AG10803 (cell line): ENCODE data around the gene MAP6.

Experiments used
- DNase-seq: peaks from one replicate; pipeline ENCODE4 v3.0.0; 2010; ENCODE audit warnings: low read depth
- H3K4me3 ChIP-seq: 2 replicates; pipeline ENCODE4 v1.5.1; 2011; ENCODE audit warnings: mild to moderate bottlenecking, low read length, control low read depth
- CTCF ChIP-seq: conservative IDR thresholded peaks from 2 replicates; pipeline ENCODE4 v1.5.1; 2011; ENCODE audit warnings: mild to moderate bottlenecking, low read length, control low read depth, inconsistent platforms

Gene MAP6

GRCh38 chr11:75679566-75679965 lies 10.7 kb upstream of the MAP6 start:
- no peak overlapping the region for H3K4me3 ChIP-seq
- no peak for DNase-seq
- TF ChIP-seq CTCF: no peak

DNA sequence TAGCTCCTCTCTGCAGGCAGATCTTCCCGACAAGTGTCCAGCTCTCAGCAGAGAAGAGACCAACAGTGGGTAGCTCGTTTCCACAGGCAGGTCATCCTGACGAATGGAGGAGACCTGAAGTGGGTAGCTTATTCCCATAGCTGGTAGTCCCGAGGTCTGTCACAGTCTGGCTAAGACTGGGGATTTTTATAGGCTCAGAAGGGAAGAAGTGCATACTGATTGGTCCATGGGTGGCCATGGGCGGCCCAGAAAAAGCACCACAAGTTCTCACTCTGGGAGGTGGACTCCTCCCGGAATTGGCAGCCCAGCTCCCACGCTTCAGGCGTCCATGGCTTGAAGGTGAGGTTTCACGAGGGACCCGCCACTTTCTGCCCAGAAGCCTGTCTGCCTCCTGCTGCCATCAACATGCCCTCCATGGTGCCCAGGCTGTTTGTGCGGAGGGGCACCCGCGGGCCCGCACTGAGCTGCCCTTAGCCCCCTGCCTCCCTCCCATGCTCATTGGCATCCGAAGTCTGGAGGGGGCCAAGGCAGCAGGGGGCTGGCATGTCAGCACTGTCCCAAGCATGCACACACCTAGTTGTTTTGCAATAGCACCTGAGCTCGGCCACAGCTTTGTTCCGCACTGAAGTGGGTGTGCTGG lies 9.9 kb upstream of the MAP6 start:
- no peak for TF ChIP-seq CTCF
- DNase-seq: no peak
- no peak overlapping the region for H3K4me3 ChIP-seq

GRCh38 chr11:75677909-75678308 lies 9.1 kb upstream of the MAP6 start:
- no peak overlapping the region for H3K4me3 ChIP-seq
- no peak for TF ChIP-seq CTCF
- DNase-seq: no peak

- no peak for TF ChIP-seq CTCF
- DNase-seq: no peak
- H3K4me3 ChIP-seq: no peak overlapping the region
Observed at GRCh38 chr11:75677275-75677674, 8.4 kb upstream of the MAP6 start.

DNA sequence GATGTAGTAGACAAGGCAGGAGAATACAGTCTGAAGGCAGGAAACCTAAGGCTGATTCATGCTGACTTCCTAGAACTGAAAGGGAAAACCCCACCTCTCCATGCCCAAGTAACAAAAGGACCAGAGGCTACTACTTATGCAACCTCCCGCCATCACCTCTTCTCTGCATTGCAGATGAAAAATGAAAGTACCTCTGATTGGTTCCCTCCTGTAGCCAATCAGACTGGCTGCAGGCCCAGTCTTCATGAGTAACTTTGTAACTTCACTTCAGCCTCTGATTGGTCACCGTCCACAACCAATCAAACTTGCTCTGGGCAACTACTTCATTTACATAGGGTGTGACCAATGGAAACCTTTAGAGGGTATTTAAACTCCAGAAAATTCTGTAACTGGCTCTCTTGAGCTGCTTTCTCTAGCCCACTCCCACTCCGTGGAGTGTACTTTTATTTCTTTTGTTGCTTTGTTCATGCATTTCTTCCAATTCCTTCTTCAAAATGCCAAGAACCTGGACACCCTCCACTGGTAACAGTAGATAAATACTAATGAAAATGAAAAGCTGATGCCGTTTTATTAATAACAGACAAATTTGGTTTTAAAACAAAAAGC lies 5.2 kb upstream of the MAP6 start:
- no peak for TF ChIP-seq CTCF
- no peak overlapping the region for H3K4me3 ChIP-seq
- DNase-seq: peak; percentile 53

DNA sequence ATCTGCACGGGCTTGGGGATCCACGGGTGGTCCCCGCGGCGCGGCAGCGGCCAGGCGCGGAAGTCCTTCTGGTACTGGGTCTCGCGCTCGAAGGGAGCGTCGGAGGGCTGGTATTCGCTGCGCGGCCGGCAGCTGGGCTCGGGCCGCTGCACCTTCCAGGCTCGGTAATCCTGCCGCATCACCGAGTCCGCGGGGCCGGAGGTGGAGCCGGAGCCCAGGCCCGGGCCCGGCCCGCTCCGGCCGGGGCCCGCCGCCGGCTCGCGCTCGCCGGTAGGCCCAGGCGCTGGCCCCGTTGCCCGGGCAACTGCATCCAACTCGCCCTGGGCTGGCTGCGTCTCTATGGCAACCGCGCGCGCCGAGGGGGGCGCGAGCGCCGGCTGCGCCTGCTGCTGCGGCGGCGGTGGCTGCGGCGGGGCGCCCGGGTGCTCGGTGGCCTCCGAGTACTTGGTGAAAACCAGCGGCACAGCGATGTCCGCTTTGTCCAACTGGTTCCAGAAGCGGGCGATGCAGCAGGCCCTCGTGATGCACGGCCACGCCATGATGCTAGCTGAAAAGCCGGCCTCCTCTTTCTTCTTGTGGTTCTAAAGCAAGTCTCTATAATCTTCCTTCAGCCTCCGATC lies 897 bp downstream of the MAP6 start:
- peak; percentile 51 for DNase-seq
- peak overlapping the region; percentile 51 for H3K4me3 ChIP-seq
- TF ChIP-seq CTCF: no peak
